ENCODE data around the gene CLDN2. TPM values are rescaled to one million over a fixed set of nuclear protein-coding genes. Genes with fewer than 3 reads are reported as not detected.

CLDN2 gene, protein sequence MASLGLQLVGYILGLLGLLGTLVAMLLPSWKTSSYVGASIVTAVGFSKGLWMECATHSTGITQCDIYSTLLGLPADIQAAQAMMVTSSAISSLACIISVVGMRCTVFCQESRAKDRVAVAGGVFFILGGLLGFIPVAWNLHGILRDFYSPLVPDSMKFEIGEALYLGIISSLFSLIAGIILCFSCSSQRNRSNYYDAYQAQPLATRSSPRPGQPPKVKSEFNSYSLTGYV
- total RNA-seq: not detected in 2 replicates

GRCh38 chrX:106919932-106920452 is at the start of gene CLDN2:
TSS of gene CLDN2 (plus strand) at chrX:106920402. CDS start at chrX:106928229, 7,827 bp downstream.

DNA sequence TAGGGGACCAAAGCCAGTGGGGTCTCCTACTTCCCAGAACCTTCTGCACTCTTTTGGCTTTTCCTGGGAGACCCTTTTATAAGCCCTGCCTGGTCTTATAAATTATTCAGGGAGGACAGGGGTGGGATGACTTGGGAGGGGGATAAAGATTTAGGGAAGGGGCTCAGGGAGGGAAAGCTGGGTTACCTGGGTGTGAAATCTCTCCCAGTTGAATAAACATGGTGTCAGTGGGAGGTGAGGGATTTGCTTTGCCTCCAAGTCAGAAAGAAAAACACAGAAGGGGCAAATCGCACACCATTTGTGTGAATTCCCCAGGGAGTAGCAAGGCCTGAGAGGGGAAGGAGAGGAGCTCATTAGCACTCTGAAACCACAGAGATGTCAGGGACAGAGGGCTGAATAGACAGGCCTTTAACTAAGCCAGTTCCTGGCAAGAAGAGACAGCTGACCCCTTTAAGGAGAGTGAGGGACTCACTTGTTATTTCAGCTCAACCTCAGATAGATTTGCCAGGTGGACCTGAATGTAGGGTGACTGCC is 16.8 kb upstream of the CLDN2 start, which contains the start of gene RIPPLY1:
Gene RIPPLY1 (minus strand): TSS at position 51 of the 534 bp plus-strand sequence. CDS start 54 bp downstream, outside the sequence.

Other genes starting within 250 kb of the CLDN2 start
- 0.09 TPM in 1 of 2 replicates, not detected in the other for gene RNF128, start 193.7 kb upstream of the CLDN2 start, total RNA-seq
- gene TBC1D8B, start 117.7 kb upstream of the CLDN2 start, total RNA-seq: 3.3 and 6.4 TPM in 2 replicates
- gene RIPPLY1, start 17.1 kb upstream of the CLDN2 start, total RNA-seq: not detected in 2 replicates
- 13.6 and 14.3 TPM in 2 replicates for gene MORC4, start 79.8 kb downstream of the CLDN2 start, total RNA-seq
- 10.7 and 11.7 TPM in 2 replicates for gene RBM41, start 198.4 kb downstream of the CLDN2 start, total RNA-seq

Measured in endothelial cell of coronary artery (primary cell).